Left ventricle myocardium superior (tissue), 1 donor: Measurements from ENCODE around the gene MAGEC1. TPM values are rescaled to one million over a fixed set of nuclear protein-coding genes. Genes with fewer than 3 reads are reported as not detected.

Experiments
- total RNA-seq: library from RNA; stranded (reverse); fragmentation: NEBNext Ultra II Directional; extraction: Animal tissue kit (Norgen Biotek cat#: 25700); gene quantifications from one replicate; pipeline ENCODE4 v1.2.1, GENCODE V29; 2021
- donor health status: DM: no; HTN: yes; CAD: no; lungs with severe emphysema.

MAGEC1 gene
- total RNA-seq, 1 donor from 2014 or later = not detected

Other genes starting within 250 kb of the MAGEC1 start
- gene SPANXD, start 205.2 kb upstream of the MAGEC1 start, total RNA-seq = not detected
- not detected for gene MAGEC3, start 65.6 kb upstream of the MAGEC1 start, total RNA-seq